Astrocyte of the cerebellum (primary cell): Measurements from ENCODE around the gene NAPB.

Experiments
- DNase-seq: peaks from one replicate; pipeline ENCODE4 v3.0.0-alpha.2; 2011; ENCODE audit warnings: low read depth
- H3K4me3 ChIP-seq: 2 replicates; pipeline ENCODE4 v1.5.1; 2011; ENCODE audit warnings: mild to moderate bottlenecking, low read depth, low read length, moderate library complexity
- CTCF ChIP-seq: IDR thresholded peaks from 2 replicates; pipeline ENCODE4 v1.5.1; 2012; ENCODE audit warnings: low read length, low read depth, moderate library complexity, mild to moderate bottlenecking; ENCODE audit errors: missing control alignments
- in situ Hi-C: cut with HindIII; loops from 2 replicates; pipeline ENCODE4 v1.10.0; 2017; ENCODE audit warnings: low sequenced_read_pairs

The NAPB gene

GRCh38 chr20:23415959-23416583 lies 5.2 kb downstream of the NAPB start:
- in situ Hi-C loops, result loop anchor here (5.0 kb wide), 1 partner anchor 39 kb away; no protein-coding TSS in a partner anchor
- TF ChIP-seq CTCF, result no peak
- no peak overlapping the region for H3K4me3 ChIP-seq
- no peak for DNase-seq

GRCh38 chr20:23415555-23415954 lies 5.7 kb downstream of the NAPB start:
- in situ Hi-C loops, result loop anchor here (5.0 kb wide), 1 partner anchor 38 kb away; no protein-coding TSS in a partner anchor
- TF ChIP-seq CTCF, result no peak
- H3K4me3 ChIP-seq, result no peak overlapping the region
- DNase-seq, result no peak

- DNase-seq, result no peak
- H3K4me3 ChIP-seq, result no peak overlapping the region
- in situ Hi-C loops, result loop anchor here (5.0 kb wide), 1 partner anchor 37 kb away; no protein-coding TSS in a partner anchor
- no peak for TF ChIP-seq CTCF
Measured at GRCh38 chr20:23414526-23415188, 6.6 kb downstream of the NAPB start.

- H3K4me3 ChIP-seq, result no peak overlapping the region
- DNase-seq, result no peak
- TF ChIP-seq CTCF, result no peak
- in situ Hi-C loops, result no loop called here
Measured at GRCh38 chr20:23413862-23414422, 7.3 kb downstream of the NAPB start.

- in situ Hi-C loops, result no loop called here
- TF ChIP-seq CTCF, result no peak
- no peak overlapping the region for H3K4me3 ChIP-seq
- no peak for DNase-seq
Measured at GRCh38 chr20:23412026-23412425, 9.3 kb downstream of the NAPB start.

GRCh38 chr20:23410916-23411695 lies 10.2 kb downstream of the NAPB start:
- TF ChIP-seq CTCF, result no peak
- H3K4me3 ChIP-seq, result no peak overlapping the region
- DNase-seq, result no peak
- in situ Hi-C loops, result no loop called here
